ENCODE results near the gene HCRTR1.

Gene HCRTR1

GRCh38 chr1:31640964-31641363 lies 23.5 kb downstream of the HCRTR1 start:
- TF ChIP-seq, protein P1, sequence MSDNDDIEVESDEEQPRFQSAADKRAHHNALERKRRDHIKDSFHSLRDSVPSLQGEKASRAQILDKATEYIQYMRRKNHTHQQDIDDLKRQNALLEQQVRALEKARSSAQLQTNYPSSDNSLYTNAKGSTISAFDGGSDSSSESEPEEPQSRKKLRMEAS (IDR thresholded peaks at IDR 0.05): no peak
- no peak for TF ChIP-seq YY1 (IDR thresholded peaks at IDR 0.05; ENCODE audit: low read depth)
- no peak for TF ChIP-seq TEAD4 (IDR thresholded peaks at IDR 0.05)
- TF ChIP-seq, protein P2, sequence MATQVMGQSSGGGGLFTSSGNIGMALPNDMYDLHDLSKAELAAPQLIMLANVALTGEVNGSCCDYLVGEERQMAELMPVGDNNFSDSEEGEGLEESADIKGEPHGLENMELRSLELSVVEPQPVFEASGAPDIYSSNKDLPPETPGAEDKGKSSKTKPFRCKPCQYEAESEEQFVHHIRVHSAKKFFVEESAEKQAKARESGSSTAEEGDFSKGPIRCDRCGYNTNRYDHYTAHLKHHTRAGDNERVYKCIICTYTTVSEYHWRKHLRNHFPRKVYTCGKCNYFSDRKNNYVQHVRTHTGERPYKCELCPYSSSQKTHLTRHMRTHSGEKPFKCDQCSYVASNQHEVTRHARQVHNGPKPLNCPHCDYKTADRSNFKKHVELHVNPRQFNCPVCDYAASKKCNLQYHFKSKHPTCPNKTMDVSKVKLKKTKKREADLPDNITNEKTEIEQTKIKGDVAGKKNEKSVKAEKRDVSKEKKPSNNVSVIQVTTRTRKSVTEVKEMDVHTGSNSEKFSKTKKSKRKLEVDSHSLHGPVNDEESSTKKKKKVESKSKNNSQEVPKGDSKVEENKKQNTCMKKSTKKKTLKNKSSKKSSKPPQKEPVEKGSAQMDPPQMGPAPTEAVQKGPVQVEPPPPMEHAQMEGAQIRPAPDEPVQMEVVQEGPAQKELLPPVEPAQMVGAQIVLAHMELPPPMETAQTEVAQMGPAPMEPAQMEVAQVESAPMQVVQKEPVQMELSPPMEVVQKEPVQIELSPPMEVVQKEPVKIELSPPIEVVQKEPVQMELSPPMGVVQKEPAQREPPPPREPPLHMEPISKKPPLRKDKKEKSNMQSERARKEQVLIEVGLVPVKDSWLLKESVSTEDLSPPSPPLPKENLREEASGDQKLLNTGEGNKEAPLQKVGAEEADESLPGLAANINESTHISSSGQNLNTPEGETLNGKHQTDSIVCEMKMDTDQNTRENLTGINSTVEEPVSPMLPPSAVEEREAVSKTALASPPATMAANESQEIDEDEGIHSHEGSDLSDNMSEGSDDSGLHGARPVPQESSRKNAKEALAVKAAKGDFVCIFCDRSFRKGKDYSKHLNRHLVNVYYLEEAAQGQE (IDR thresholded peaks at IDR 0.05; ENCODE audit: low read depth): no peak
- no peak for TF ChIP-seq RAD21 (IDR thresholded peaks at IDR 0.05; ENCODE audit: low read depth)
- no peak for TF ChIP-seq FOXM1 (IDR thresholded peaks at IDR 0.05; ENCODE audit: borderline replicate concordance, low read depth)
- no peak for TF ChIP-seq EGR1 (IDR thresholded peaks at IDR 0.05)
- TF ChIP-seq USF1 (IDR thresholded peaks at IDR 0.05): no peak
- TF ChIP-seq TAF1 (IDR thresholded peaks at IDR 0.05; ENCODE audit: low read depth): no peak

- TF ChIP-seq TEAD4 (IDR thresholded peaks at IDR 0.05): no peak
- TF ChIP-seq NFIC (IDR thresholded peaks at IDR 0.05): no peak
- TF ChIP-seq, protein P2 (IDR thresholded peaks at IDR 0.05; ENCODE audit: low read depth): no peak
- no peak for TF ChIP-seq RAD21 (IDR thresholded peaks at IDR 0.05; ENCODE audit: low read depth)
- no peak for TF ChIP-seq EP300 (IDR thresholded peaks at IDR 0.05; ENCODE audit: borderline replicate concordance)
- no peak for TF ChIP-seq TAF1 (IDR thresholded peaks at IDR 0.05; ENCODE audit: low read depth)
- no peak for TF ChIP-seq USF1 (IDR thresholded peaks at IDR 0.05)
- no peak for TF ChIP-seq CREB1 (IDR thresholded peaks at IDR 0.05; ENCODE audit: low read depth)
- no peak for TF ChIP-seq EGR1 (IDR thresholded peaks at IDR 0.05)
- TF ChIP-seq, protein P1 (IDR thresholded peaks at IDR 0.05): no peak
- no peak for TF ChIP-seq TCF12 (IDR thresholded peaks at IDR 0.05; ENCODE audit: low read depth)
- no peak for TF ChIP-seq ZBTB7A (IDR thresholded peaks at IDR 0.05; ENCODE audit: low read depth)
- no peak for TF ChIP-seq FOXM1 (IDR thresholded peaks at IDR 0.05; ENCODE audit: borderline replicate concordance, low read depth)
- TF ChIP-seq YY1 (IDR thresholded peaks at IDR 0.05; ENCODE audit: low read depth): no peak
- TF ChIP-seq CEBPB (IDR thresholded peaks at IDR 0.05): no peak
Observed at GRCh38 chr1:31642366-31642765, 24.9 kb downstream of the HCRTR1 start.

DNA sequence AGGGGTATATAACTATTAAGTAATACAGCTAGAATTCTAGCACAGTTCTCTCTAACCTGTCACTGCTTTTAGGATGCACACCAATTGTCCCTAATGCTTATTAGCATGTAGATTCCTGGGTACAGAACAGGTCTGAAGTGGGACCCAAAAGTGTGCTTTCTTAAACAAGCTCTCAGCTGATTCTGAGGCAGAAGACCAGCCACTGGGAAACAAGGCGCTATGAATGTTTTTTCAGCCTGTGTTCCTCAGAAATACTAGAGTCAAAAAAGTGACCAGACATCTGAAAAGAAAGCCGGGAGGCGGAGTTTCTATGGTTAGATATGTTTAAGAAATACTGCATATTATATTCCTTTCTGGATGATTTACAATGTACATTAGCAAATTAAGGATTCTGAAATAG lies 25.4 kb downstream of the HCRTR1 start:
- TF ChIP-seq FOXM1 (IDR thresholded peaks at IDR 0.05; ENCODE audit: borderline replicate concordance, low read depth) (no peak), TAF1 (IDR thresholded peaks at IDR 0.05; ENCODE audit: low read depth) (no peak), TEAD4 (IDR thresholded peaks at IDR 0.05) (no peak), CREB1 (IDR thresholded peaks at IDR 0.05; ENCODE audit: low read depth) (no peak), RAD21 (IDR thresholded peaks at IDR 0.05; ENCODE audit: low read depth) (no peak), EGR1 (IDR thresholded peaks at IDR 0.05) (no peak), NFIC (IDR thresholded peaks at IDR 0.05) (no peak), YY1 (IDR thresholded peaks at IDR 0.05; ENCODE audit: low read depth) (no peak), ZBTB7A (IDR thresholded peaks at IDR 0.05; ENCODE audit: low read depth) (no peak), EP300 (IDR thresholded peaks at IDR 0.05; ENCODE audit: borderline replicate concordance) (no peak), TCF12 (IDR thresholded peaks at IDR 0.05; ENCODE audit: low read depth) (no peak), USF1 (IDR thresholded peaks at IDR 0.05) (no peak), CEBPB (IDR thresholded peaks at IDR 0.05) (no peak)
- TF ChIP-seq, protein P1 (IDR thresholded peaks at IDR 0.05): no peak
- TF ChIP-seq, protein P2 (IDR thresholded peaks at IDR 0.05; ENCODE audit: low read depth): no peak
